Measurements from ENCODE around the gene ZZZ3. TPM values are rescaled to one million over a fixed set of nuclear protein-coding genes. Genes with fewer than 3 reads are reported as not detected.

The ZZZ3 gene
- total and polyA plus RNA-seq, 2 donors (not counting 1 experiment from before 2014, with no cell fraction given) = 14.4 to 65.7 TPM

DNA sequence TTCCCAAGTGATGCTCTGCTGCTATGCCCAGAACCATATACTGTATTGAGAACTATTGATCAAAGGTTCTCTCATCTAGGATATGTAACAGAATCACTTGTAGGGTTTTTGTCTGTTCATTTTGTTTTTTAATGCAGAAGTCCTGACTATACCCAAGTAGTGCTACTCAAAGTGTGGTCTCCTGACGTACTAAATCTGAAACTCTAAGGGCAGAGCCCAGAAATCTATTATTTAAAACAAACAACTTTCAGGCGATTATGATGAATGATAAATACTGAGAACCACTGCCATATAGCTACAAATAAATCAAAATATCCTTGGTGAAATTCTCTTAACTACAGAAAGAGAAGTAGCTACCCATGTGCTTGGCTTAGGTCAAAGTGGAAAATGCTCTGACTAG is 10.1 kb downstream of the ZZZ3 start:
- H4K20me1 ChIP-seq (ENCODE audit: control insufficient read depth, insufficient read depth, low read length, poor library complexity, severe bottlenecking) = peaks cover 73% of the 10 kb centered on the region
- no peak overlapping the region for H3K4me3 ChIP-seq (ENCODE audit: control extremely low read depth in 1 of 5, extremely low read depth in 1 of 5, insufficient read depth in 1 of 5, low read depth in 2 of 5, low read length in 4 of 5)
- H2AFZ ChIP-seq (ENCODE audit: insufficient read depth, low read depth, low read length, poor library complexity, severe bottlenecking) = no peak overlapping the region
- H3K36me3 ChIP-seq (replicated peaks in 1 of 2; ENCODE audit: control extremely low read depth in 1 of 2, control insufficient read depth in 1 of 2, extremely low read depth in 1 of 2, insufficient read depth in 2 of 2, low read length in 1 of 2) = no peaks in the 10 kb centered on the region
- no peak overlapping the region for H3K9ac ChIP-seq (ENCODE audit: low read length)
- peaks cover 99% of the 10 kb centered on the region for H3K79me2 ChIP-seq (ENCODE audit: control insufficient read depth, insufficient read depth, low read length)
- no peak overlapping the region for H3K27ac Mint-ChIP-seq
- intact Hi-C loops (cut with micrococcal nuclease) = no loop called here
- H3K27ac ChIP-seq (ENCODE audit: low read length in 2 of 2) = no peak overlapping the region
- H3K4me1 Mint-ChIP-seq = peaks cover 41% of the 10 kb centered on the region
- ChIA-PET CTCF (no interaction called here), POLR2A (no interaction called here)
- no peaks in the 10 kb centered on the region for H3K27me3 ChIP-seq (replicated peaks in 1 of 4; ENCODE audit: control extremely low read depth in 1 of 4, control insufficient read depth in 3 of 4, insufficient read depth in 4 of 4, low read length in 3 of 4)
- DNase-seq (no peak), ATAC-seq (ENCODE audit: low read depth) (no peak)
- H3K27me3 Mint-ChIP-seq = no peaks in the 10 kb centered on the region
- TF ChIP-seq, protein P1, sequence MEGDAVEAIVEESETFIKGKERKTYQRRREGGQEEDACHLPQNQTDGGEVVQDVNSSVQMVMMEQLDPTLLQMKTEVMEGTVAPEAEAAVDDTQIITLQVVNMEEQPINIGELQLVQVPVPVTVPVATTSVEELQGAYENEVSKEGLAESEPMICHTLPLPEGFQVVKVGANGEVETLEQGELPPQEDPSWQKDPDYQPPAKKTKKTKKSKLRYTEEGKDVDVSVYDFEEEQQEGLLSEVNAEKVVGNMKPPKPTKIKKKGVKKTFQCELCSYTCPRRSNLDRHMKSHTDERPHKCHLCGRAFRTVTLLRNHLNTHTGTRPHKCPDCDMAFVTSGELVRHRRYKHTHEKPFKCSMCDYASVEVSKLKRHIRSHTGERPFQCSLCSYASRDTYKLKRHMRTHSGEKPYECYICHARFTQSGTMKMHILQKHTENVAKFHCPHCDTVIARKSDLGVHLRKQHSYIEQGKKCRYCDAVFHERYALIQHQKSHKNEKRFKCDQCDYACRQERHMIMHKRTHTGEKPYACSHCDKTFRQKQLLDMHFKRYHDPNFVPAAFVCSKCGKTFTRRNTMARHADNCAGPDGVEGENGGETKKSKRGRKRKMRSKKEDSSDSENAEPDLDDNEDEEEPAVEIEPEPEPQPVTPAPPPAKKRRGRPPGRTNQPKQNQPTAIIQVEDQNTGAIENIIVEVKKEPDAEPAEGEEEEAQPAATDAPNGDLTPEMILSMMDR (IDR thresholded peaks at IDR 0.05) = no peak
- no peak for TF ChIP-seq EZH2 (IDR thresholded peaks at IDR 0.05; ENCODE audit: borderline replicate concordance, insufficient read depth, low read depth, low read length, poor library complexity, severe bottlenecking)
- no peak overlapping the region for H3K4me2 ChIP-seq (replicated peaks; ENCODE audit: low read depth, low read length, poor library complexity, severe bottlenecking)
- H3K9me3 Mint-ChIP-seq (ENCODE audit: insufficient read depth) = no peaks in the 10 kb centered on the region
- no CpG with 5 or more reads among the region's 2 CpGs for WGBS (ENCODE audit: insufficient coverage)
- H3K4me1 ChIP-seq (ENCODE audit: control insufficient read depth in 2 of 2, insufficient read depth in 2 of 2, low read length in 2 of 2) = no peaks in the 10 kb centered on the region
- no peak overlapping the region for H3K4me3 Mint-ChIP-seq
- no peaks in the 10 kb centered on the region for H3K9me3 ChIP-seq (ENCODE audit: control extremely low read depth in 1 of 3, control insufficient read depth in 2 of 3, insufficient read depth in 1 of 3, low read length in 2 of 3)

DNA sequence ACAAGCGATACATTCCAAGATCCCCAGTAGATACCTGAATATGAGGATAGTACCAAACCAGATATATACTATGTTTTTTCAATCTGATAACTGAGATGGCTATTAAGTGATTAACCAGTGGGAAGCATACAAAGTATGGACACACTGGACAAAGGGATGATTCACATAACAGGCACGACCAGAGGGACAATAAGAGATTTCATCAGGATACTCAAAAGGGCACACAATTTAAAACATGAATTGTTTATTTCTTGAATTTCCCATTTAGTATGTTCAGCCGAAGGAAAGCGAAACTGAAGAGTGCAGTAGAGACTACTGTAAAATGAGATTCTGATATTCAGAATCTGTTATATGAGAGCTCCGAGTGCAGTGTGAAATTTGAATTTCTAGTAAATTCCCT is 10.6 kb downstream of the ZZZ3 start:
- no peaks in the 10 kb centered on the region for H3K36me3 ChIP-seq (replicated peaks in 1 of 2; ENCODE audit: control extremely low read depth in 1 of 2, control insufficient read depth in 1 of 2, extremely low read depth in 1 of 2, insufficient read depth in 2 of 2, low read length in 1 of 2)
- Mint-ChIP-seq H3K27me3 (no peaks in the 10 kb centered on the region), H3K4me3 (peak overlapping the region; percentile 20), H3K27ac (no peak overlapping the region), H3K4me1 (peaks cover 43% of the 10 kb centered on the region), H3K9me3 (ENCODE audit: insufficient read depth) (no peaks in the 10 kb centered on the region)
- no peak for DNase-seq
- H3K9me3 ChIP-seq (ENCODE audit: control extremely low read depth in 1 of 3, control insufficient read depth in 2 of 3, insufficient read depth in 1 of 3, low read length in 2 of 3) = no peaks in the 10 kb centered on the region
- WGBS (ENCODE audit: insufficient coverage) = no CpG with 5 or more reads among the region's 5 CpGs
- H3K9ac ChIP-seq (ENCODE audit: low read length) = no peak overlapping the region
- intact Hi-C loops (cut with micrococcal nuclease) = no loop called here
- H3K4me2 ChIP-seq (replicated peaks; ENCODE audit: low read depth, low read length, poor library complexity, severe bottlenecking) = no peak overlapping the region
- no peak overlapping the region for H3K4me3 ChIP-seq (ENCODE audit: control extremely low read depth in 1 of 5, extremely low read depth in 1 of 5, insufficient read depth in 1 of 5, low read depth in 2 of 5, low read length in 4 of 5)
- no peak for ATAC-seq (ENCODE audit: low read depth)
- H3K27me3 ChIP-seq (replicated peaks in 1 of 4; ENCODE audit: control extremely low read depth in 1 of 4, control insufficient read depth in 3 of 4, insufficient read depth in 4 of 4, low read length in 3 of 4) = no peaks in the 10 kb centered on the region
- ChIA-PET CTCF (interaction anchor here (1.4 kb wide), 1 partner anchor 11 kb away, joined by 3 read pairs; the partner anchor contains the start of gene ZZZ3), POLR2A (no interaction called here)
- peaks cover 73% of the 10 kb centered on the region for H4K20me1 ChIP-seq (ENCODE audit: control insufficient read depth, insufficient read depth, low read length, poor library complexity, severe bottlenecking)
- H3K27ac ChIP-seq (ENCODE audit: low read length in 2 of 2) = no peak overlapping the region
- H3K4me1 ChIP-seq (ENCODE audit: control insufficient read depth in 2 of 2, insufficient read depth in 2 of 2, low read length in 2 of 2) = no peaks in the 10 kb centered on the region
- no peak for TF ChIP-seq EZH2 (IDR thresholded peaks at IDR 0.05; ENCODE audit: borderline replicate concordance, insufficient read depth, low read depth, low read length, poor library complexity, severe bottlenecking)
- TF ChIP-seq, protein P1 (IDR thresholded peaks at IDR 0.05) = no peak
- peaks cover 99% of the 10 kb centered on the region for H3K79me2 ChIP-seq (ENCODE audit: control insufficient read depth, insufficient read depth, low read length)
- no peak overlapping the region for H2AFZ ChIP-seq (ENCODE audit: insufficient read depth, low read depth, low read length, poor library complexity, severe bottlenecking)

All from B cell (primary cell).